Pulmonary artery endothelial cell (primary cell): Measurements from ENCODE around the gene AQP2. TPM values are rescaled to one million over a fixed set of nuclear protein-coding genes. Genes with fewer than 3 reads are reported as not detected.

Experiments
- DNase-seq: peaks from one replicate; pipeline ENCODE4 v3.0.0-alpha.2; 2011; ENCODE audit warnings: low read depth, low spot score
- total RNA-seq: library from RNA; depleted of rRNA; stranded (reverse); fragments of >200 nt; gene quantifications from 2 replicates; pipeline ENCODE4 v1.2.3, GENCODE V29; 2014

Gene AQP2
- total RNA-seq, 1 donor from 2014 or later, result not detected

GRCh38 chr12:49968471-49968870, 17.9 kb downstream of the AQP2 start:
- DNase-seq, result no peak

- no peak for DNase-seq
Observed at GRCh38 chr12:49969027-49969426, 18.5 kb downstream of the AQP2 start.

- no peak for DNase-seq
Observed at GRCh38 chr12:49969651-49970429, 19.3 kb downstream of the AQP2 start.

- no peak for DNase-seq
Observed at GRCh38 chr12:49970658-49971057, 20.1 kb downstream of the AQP2 start.

GRCh38 chr12:49971141-49971540, 20.6 kb downstream of the AQP2 start:
- DNase-seq, result no peak

GRCh38 chr12:49972129-49972528, 21.6 kb downstream of the AQP2 start:
- DNase-seq, result no peak

- DNase-seq, result no peak
Observed at GRCh38 chr12:49972641-49973360, 22.3 kb downstream of the AQP2 start, which contains the start of gene AQP6. Gene AQP6, plus strand, starts transcription at chr12:49972947. Its CDS starts 227 bp downstream, at chr12:49973174.

GRCh38 chr12:49973361-49973830, 22.9 kb downstream of the AQP2 start:
- no peak for DNase-seq

- DNase-seq, result peak; percentile 33
Observed at GRCh38 chr12:49974231-49974675, 23.7 kb downstream of the AQP2 start.

- DNase-seq, result no peak
Observed at GRCh38 chr12:49974677-49975317, 24.3 kb downstream of the AQP2 start.

- DNase-seq, result no peak
Observed at GRCh38 chr12:49975318-49975761, 24.8 kb downstream of the AQP2 start.

- DNase-seq, result no peak
Observed at GRCh38 chr12:49976557-49976956, 26.0 kb downstream of the AQP2 start.

GRCh38 chr12:49978125-49978524, 27.6 kb downstream of the AQP2 start:
- no peak for DNase-seq

- DNase-seq, result no peak
Observed at GRCh38 chr12:49979016-49979586, 28.6 kb downstream of the AQP2 start.

GRCh38 chr12:49979791-49980190, 29.3 kb downstream of the AQP2 start:
- DNase-seq, result no peak

GRCh38 chr12:49980501-49981349, 30.2 kb downstream of the AQP2 start:
- no peak for DNase-seq

- DNase-seq, result no peak
Observed at GRCh38 chr12:49982246-49983087, 31.9 kb downstream of the AQP2 start.

GRCh38 chr12:49983892-49984291, 33.4 kb downstream of the AQP2 start:
- peak; percentile 69 for DNase-seq

GRCh38 chr12:49984476-49985359, 34.2 kb downstream of the AQP2 start:
- no peak for DNase-seq
